ENCODE data around the gene PGAM5. TPM values are rescaled to one million over a fixed set of nuclear protein-coding genes. Genes with fewer than 3 reads are reported as not detected.

PGAM5 gene
- polyA plus RNA-seq, 2 of the 4 experiments (the other 2 are of a cell fraction), result 29.3 to 51.3 TPM

DNA sequence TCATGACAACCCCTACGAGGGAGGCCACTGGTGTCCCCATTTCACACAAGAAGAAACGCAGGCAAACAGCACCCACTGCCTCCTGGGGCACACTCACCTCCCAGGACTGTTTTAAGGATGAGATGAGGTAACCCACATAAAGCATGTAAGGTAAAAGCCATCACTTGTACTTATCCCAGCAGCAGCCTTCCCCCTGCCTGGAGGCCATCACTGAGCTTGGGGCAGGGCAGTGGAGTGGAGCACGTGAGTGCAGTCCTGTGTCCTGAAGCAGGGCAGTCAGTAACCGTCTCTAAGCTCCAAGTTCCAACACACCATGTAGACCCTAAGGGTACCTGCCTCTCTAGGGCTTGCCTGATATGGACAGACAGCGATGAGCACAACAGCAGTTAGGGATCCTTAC is 25.2 kb upstream of the PGAM5 start:
- ATAC-seq (no peak), DNase-seq (ENCODE audit: low read depth in 1 of 2, low spot score in 1 of 2) (no peak), FAIRE-seq (no peak)
- Histone ChIP-seq H3K4me2 (peak overlapping the region; percentile 84; the same call in 1 of the 3 replicates), H3K4me1 (peaks cover 5% of the 10 kb centered on the region; the same call in 2 of the 3 replicates), H3K4me3 (no peak overlapping the region), H3K27ac (no peak overlapping the region), H3K9me3 (no peaks in the 10 kb centered on the region)
- ChIA-PET POLR2A (no interaction called here), CTCF (interaction anchor here (1.0 kb wide), 1 partner anchor 10 kb away, joined by 5 read pairs; no protein-coding TSS in a partner anchor)
- TF ChIP-seq, protein P1, sequence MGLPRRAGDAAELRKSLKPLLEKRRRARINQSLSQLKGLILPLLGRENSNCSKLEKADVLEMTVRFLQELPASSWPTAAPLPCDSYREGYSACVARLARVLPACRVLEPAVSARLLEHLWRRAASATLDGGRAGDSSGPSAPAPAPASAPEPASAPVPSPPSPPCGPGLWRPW (IDR thresholded peaks at IDR 0.05), result no peak
- TF ChIP-seq EHMT2 (IDR thresholded peaks at IDR 0.05; ENCODE audit: low read depth) (no peak), KDM5A (IDR thresholded peaks at IDR 0.05) (no peak), ESRRA (IDR thresholded peaks at IDR 0.05; ENCODE audit: borderline replicate concordance, low read length) (no peak)
- TF ChIP-seq, protein P2, sequence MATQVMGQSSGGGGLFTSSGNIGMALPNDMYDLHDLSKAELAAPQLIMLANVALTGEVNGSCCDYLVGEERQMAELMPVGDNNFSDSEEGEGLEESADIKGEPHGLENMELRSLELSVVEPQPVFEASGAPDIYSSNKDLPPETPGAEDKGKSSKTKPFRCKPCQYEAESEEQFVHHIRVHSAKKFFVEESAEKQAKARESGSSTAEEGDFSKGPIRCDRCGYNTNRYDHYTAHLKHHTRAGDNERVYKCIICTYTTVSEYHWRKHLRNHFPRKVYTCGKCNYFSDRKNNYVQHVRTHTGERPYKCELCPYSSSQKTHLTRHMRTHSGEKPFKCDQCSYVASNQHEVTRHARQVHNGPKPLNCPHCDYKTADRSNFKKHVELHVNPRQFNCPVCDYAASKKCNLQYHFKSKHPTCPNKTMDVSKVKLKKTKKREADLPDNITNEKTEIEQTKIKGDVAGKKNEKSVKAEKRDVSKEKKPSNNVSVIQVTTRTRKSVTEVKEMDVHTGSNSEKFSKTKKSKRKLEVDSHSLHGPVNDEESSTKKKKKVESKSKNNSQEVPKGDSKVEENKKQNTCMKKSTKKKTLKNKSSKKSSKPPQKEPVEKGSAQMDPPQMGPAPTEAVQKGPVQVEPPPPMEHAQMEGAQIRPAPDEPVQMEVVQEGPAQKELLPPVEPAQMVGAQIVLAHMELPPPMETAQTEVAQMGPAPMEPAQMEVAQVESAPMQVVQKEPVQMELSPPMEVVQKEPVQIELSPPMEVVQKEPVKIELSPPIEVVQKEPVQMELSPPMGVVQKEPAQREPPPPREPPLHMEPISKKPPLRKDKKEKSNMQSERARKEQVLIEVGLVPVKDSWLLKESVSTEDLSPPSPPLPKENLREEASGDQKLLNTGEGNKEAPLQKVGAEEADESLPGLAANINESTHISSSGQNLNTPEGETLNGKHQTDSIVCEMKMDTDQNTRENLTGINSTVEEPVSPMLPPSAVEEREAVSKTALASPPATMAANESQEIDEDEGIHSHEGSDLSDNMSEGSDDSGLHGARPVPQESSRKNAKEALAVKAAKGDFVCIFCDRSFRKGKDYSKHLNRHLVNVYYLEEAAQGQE (IDR thresholded peaks at IDR 0.05), result no peak
- 75% methylated on average over 5 of the region's 5 CpGs for WGBS (ENCODE audit: missing lambda C conversion rate)

DNA sequence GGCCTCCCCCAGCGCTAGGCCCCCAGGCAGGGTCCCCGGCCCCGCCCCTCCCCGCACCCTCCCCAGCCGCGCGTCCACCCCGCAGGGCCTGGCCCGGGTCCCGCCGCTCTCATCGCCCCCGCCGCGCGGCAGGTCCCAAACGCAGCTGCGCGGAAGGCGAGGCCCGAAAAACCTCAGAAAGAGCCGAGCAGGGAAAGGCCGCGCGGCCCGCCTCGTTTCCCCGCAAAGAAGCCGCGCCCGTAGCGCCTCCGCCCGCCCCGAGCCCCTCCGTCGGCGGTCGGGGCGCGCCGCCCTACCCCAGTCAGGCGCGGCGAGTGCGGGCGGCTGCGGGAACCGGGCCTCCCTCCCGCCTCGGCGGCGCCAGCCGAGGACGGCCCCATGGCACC is 23.8 kb upstream of the PGAM5 start:
- TF ChIP-seq RAD21 (conservative IDR thresholded peaks at IDR 0.05 in 1 of 2, IDR thresholded peaks at IDR 0.05 in 1 of 2) (no peak), TP53 (CRISPR knock-in tag; IDR thresholded peaks at IDR 0.05) (0 out of 2 replicates have a peak, but pooled peaks have one; percentile 32), JUN (IDR thresholded peaks at IDR 0.05) (0 out of 5 replicates have a peak, but pooled peaks of 1 of the 2 experiments have one; percentile 18), POLR2AphosphoS2 (conservative IDR thresholded peaks at IDR 0.05; ENCODE audit: low read length) (no peak)
- H3K4me2 ChIP-seq, result peak overlapping the region; percentile 84
- ChIA-PET POLR2A (no interaction called here), CTCF (interaction anchor here (1.0 kb wide), 1 partner anchor 272 kb away, joined by 3 read pairs; no protein-coding TSS in a partner anchor)
- peaks cover 5% of the 10 kb centered on the region; the same call in 2 of the 3 replicates for H3K4me1 ChIP-seq
- H3K27ac ChIP-seq, result peak overlapping the region; percentile 86 to 98
- DNase-seq (ENCODE audit: low read depth in 1 of 2, low spot score in 1 of 2), result peak in 1 of 2 experiments; percentile 39
- ATAC-seq, result peak; percentile 67 to 77
- H3K9me3 ChIP-seq, result no peaks in the 10 kb centered on the region
- H3K4me3 ChIP-seq, result peak overlapping the region; percentile 96
- 0% methylated on average over 1 of the region's 55 CpGs for WGBS (ENCODE audit: missing lambda C conversion rate)
- FAIRE-seq, result no peak

DNA sequence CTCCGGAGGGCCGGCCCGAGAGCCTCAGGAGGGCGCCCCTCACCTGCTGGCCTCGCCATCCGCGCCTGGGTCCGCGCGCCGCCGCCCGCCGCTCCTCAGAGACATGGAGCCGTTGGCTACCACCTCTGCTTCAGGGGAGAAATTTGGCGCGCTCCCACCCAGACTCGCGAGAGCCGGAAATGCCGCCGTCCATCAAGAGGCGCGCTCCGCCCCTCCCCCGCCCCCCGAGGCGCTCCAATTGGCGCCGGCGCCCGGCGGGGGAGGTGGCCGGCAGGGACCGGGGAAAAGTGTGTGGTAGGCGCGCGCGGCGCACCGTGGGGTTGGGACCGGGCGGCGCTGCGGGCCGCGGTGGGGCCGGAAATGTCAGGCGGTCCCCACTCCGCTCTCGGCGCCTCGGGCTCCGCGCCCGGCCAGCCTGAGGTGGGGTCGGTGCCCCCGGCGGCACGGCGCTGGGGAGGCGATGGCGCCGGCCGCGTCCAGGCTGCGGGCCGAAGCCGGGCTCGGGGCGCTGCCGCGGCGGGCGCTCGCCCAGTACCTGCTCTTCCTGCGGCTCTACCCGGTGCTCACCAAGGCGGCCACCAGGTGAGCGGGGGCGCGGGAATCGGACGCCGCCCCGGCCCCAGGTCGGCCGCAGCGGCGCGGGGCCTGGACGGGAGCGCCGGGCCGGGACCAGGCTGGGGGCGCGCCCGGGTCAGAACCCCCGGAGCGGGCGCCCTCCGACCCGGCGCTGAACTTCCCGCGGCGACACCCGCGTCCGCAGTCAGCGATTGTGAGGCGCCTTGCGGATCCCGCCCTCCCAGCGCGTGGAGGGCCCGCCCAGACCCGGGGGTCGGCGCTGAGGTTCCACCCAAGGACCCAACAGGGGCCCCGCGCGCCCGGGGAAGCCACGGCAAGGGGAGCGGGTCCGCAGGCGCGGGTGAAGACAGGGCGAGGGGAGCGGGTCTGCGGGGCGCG is 23.2 kb upstream of the PGAM5 start, which contains the start of the genes POLE and PXMP2:
Gene POLE, minus strand, starts transcription at position 132 of the 954 bp plus-strand sequence. Its CDS starts 27 bp downstream, at position 105.
Gene PXMP2, plus strand, starts transcription at position 377 of the 954 bp plus-strand sequence. Its CDS starts 84 bp downstream, at position 461.
- POLR2A ChIA-PET, result no interaction called here
- ATAC-seq (peak; percentile 95 to 96), DNase-seq (ENCODE audit: low read depth in 1 of 2, low spot score in 1 of 2) (peak; percentile 95 to 97), FAIRE-seq (no peak)
- CTCF ChIA-PET, result no interaction called here
- 0% methylated on average over 14 of the region's 134 CpGs for WGBS (ENCODE audit: missing lambda C conversion rate)
- Histone ChIP-seq H3K9me3 (no peaks in the 10 kb centered on the region), H3K4me1 (peaks cover 5% of the 10 kb centered on the region; the same call in 2 of the 3 replicates), H3K4me3 (peak within 1 kb of the TSS; percentile 96), H3K27ac (peak within 1 kb of the TSS; percentile 86 to 98), H3K4me2 (peak within 1 kb of the TSS; percentile 95)
- TF ChIP-seq, protein P3, sequence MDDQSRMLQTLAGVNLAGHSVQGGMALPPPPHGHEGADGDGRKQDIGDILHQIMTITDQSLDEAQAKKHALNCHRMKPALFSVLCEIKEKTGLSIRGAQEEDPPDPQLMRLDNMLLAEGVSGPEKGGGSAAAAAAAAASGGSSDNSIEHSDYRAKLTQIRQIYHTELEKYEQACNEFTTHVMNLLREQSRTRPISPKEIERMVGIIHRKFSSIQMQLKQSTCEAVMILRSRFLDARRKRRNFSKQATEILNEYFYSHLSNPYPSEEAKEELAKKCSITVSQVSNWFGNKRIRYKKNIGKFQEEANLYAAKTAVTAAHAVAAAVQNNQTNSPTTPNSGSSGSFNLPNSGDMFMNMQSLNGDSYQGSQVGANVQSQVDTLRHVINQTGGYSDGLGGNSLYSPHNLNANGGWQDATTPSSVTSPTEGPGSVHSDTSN (IDR thresholded peaks at IDR 0.05), result peak; percentile 41
- TF ChIP-seq, protein P4, sequence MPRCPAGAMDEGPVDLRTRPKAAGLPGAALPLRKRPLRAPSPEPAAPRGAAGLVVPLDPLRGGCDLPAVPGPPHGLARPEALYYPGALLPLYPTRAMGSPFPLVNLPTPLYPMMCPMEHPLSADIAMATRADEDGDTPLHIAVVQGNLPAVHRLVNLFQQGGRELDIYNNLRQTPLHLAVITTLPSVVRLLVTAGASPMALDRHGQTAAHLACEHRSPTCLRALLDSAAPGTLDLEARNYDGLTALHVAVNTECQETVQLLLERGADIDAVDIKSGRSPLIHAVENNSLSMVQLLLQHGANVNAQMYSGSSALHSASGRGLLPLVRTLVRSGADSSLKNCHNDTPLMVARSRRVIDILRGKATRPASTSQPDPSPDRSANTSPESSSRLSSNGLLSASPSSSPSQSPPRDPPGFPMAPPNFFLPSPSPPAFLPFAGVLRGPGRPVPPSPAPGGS (IDR thresholded peaks at IDR 0.05), result peak; percentile 61; the same call in 1 of the 3 replicates
- TF ChIP-seq POLR2AphosphoS2 (conservative IDR thresholded peaks at IDR 0.05; ENCODE audit: low read length) (no peak), EP300 (IDR thresholded peaks at IDR 0.05) (no peak), KDM5A (IDR thresholded peaks at IDR 0.05) (peak; percentile 80), TFCP2L1 (CRISPR knock-in tag; IDR thresholded peaks at IDR 0.05) (no peak), GATA3 (IDR thresholded peaks at IDR 0.05; ENCODE audit: borderline replicate concordance) (peak; percentile 15; the same call in 1 of the 2 replicates), PHF8 (IDR thresholded peaks at IDR 0.05; ENCODE audit: borderline replicate concordance, low read depth) (peak; percentile 48; the same call in 1 of the 2 replicates), CBX2 (IDR thresholded peaks at IDR 0.05; ENCODE audit: borderline replicate concordance, low read depth) (no peak), MAZ (IDR thresholded peaks at IDR 0.05; ENCODE audit: borderline replicate concordance, low read depth, low read length) (no peak), JUN (IDR thresholded peaks at IDR 0.05) (peak; percentile 20 to 85; a peak in 3 of 5 replicates), CHD2 (IDR thresholded peaks at IDR 0.05; ENCODE audit: low read length, partially characterized antibody) (peak; percentile 96), POLR2A (IDR thresholded peaks at IDR 0.05; ENCODE audit: low read length) (peak; percentile 44), TP53 (CRISPR knock-in tag; IDR thresholded peaks at IDR 0.05) (no peak)
- TF ChIP-seq, protein P5, sequence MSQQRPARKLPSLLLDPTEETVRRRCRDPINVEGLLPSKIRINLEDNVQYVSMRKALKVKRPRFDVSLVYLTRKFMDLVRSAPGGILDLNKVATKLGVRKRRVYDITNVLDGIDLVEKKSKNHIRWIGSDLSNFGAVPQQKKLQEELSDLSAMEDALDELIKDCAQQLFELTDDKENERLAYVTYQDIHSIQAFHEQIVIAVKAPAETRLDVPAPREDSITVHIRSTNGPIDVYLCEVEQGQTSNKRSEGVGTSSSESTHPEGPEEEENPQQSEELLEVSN (IDR thresholded peaks at IDR 0.05; ENCODE audit: borderline replicate concordance, low read depth), result peak; percentile 73; the same call in 1 of the 2 replicates
- TF ChIP-seq, protein P6, sequence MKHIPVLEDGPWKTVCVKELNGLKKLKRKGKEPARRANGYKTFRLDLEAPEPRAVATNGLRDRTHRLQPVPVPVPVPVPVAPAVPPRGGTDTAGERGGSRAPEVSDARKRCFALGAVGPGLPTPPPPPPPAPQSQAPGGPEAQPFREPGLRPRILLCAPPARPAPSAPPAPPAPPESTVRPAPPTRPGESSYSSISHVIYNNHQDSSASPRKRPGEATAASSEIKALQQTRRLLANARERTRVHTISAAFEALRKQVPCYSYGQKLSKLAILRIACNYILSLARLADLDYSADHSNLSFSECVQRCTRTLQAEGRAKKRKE (CRISPR knock-in tag; IDR thresholded peaks at IDR 0.05; ENCODE audit: low read depth), result no peak
- TF ChIP-seq, protein P1 (IDR thresholded peaks at IDR 0.05), result no peak
